HepG2 (cell line): ENCODE data around the gene GJB1. TPM values are rescaled to one million over a fixed set of nuclear protein-coding genes. Genes with fewer than 3 reads are reported as not detected.
"Not testable (repeated sequence)": the region's sequence is repeated elsewhere in the genome, so short reads cannot be mapped to it uniquely, and the experiment has no call there.

Experiments
- ATAC-seq: fragments of 200-7000 bp; cut with Tn5 transposase; 3 replicates; pipeline ENCODE4 v1.9.1; 2020; ENCODE audit warnings: mild to moderate bottlenecking, moderate library complexity
- BruUV-seq: library from RNA; stranded (reverse); fragments of 400-500 nt; replicated peaks from 2 replicates; lab custom pipeline; 2021; lab: Mats Ljungman, UMichigan
- CTCF ChIA-PET: fragments of 300-600 bp; formaldehyde crosslinking; extraction: SDS; loops from one replicate; lab custom pipeline; 2021; ENCODE audit warnings: low total read pairs, inconsistent platforms, low intra/inter-chr PET ratio; lab: Yijun Ruan, JAX
- POLR2A ChIA-PET: fragments of 350-600 bp; sonication (Branson Sonifier 250); formaldehyde crosslinking; loops from one replicate; lab custom pipeline; 2020; ENCODE audit warnings: antibody characterized with exemption, inconsistent platforms; lab: Yijun Ruan, JAX
- DNase-seq: peaks from one replicate; pipeline ENCODE4 v3.0.0-alpha.2; 2015; ENCODE audit warnings: low spot score
- FAIRE-seq: peaks from 3 replicates; lab custom pipeline; 2011; peaks lifted over from hg19 to GRCh38; lab: Jason Lieb, UNC
- H2AFZ ChIP-seq: one replicate; pipeline ENCODE4 v1.6.1; 2011; ENCODE audit warnings: low read length, inconsistent platforms
- H3K27ac ChIP-seq: fragments of 300-600 bp; 3 replicates; pipeline ENCODE4 v1.8.0; 2011; ENCODE audit warnings: mixed run types, mild to moderate bottlenecking, mixed read lengths, low read length, inconsistent platforms; ENCODE audit not compliant: insufficient read depth; ENCODE audit errors: extremely low read length
- H3K27me3 ChIP-seq, 2 experiments: fragments of 200-600 bp in 1 of 2; 2 replicates in 1 of 2; 3 replicates in 1 of 2; pipeline versions ENCODE4 v1.6.0 to v1.8.0; 2011; ENCODE audit warnings: low read length in 2 of 2, mild to moderate bottlenecking in 2 of 2, moderate library complexity in 2 of 2, inconsistent platforms in 1 of 2; ENCODE audit not compliant: insufficient read depth in 2 of 2, control insufficient read depth in 1 of 2
- H3K36me3 ChIP-seq, 2 experiments: fragments of 200-600 bp in 1 of 2; replicated peaks in 1 of 2; 2 replicates in 1 of 2; 3 replicates in 1 of 2; pipeline versions ENCODE4 v1.5.1 to v1.8.0; 2011; ENCODE audit warnings: low read length in 2 of 2, inconsistent platforms in 1 of 2; ENCODE audit not compliant: insufficient read depth in 2 of 2, control insufficient read depth in 1 of 2
- H3K4me1 ChIP-seq: 2 replicates; pipeline ENCODE4 v1.5.1; 2012; ENCODE audit warnings: low read length, inconsistent platforms; ENCODE audit not compliant: insufficient read depth
- H3K4me2 ChIP-seq: 2 replicates; pipeline ENCODE4 v1.6.0; 2011; ENCODE audit warnings: low read depth, low read length, inconsistent platforms
- H3K4me3 ChIP-seq, 3 experiments: fragments of 200-600 bp in 1 of 3; sonication (generic), shearing (Covaris generic) in 1 of 3; replicated peaks in 1 of 3; 2 replicates each; pipeline ENCODE4 v1.5.1; 2011 to 2016; ENCODE audit warnings: low read length in 3 of 3, inconsistent platforms in 2 of 3, low read depth in 2 of 3, mild to moderate bottlenecking in 2 of 3, control low read depth in 1 of 3, mixed read lengths in 1 of 3; ENCODE audit not compliant: insufficient read depth in 1 of 3
- H3K79me2 ChIP-seq: one replicate; pipeline ENCODE4 v1.6.1; 2011; ENCODE audit warnings: low read length, inconsistent platforms; ENCODE audit not compliant: insufficient read depth
- H3K9ac ChIP-seq: 2 replicates; pipeline ENCODE4 v1.6.0; 2011; ENCODE audit warnings: mild to moderate bottlenecking, low read depth, low read length, inconsistent platforms; ENCODE audit not compliant: insufficient read depth
- H3K9me3 ChIP-seq: 2 replicates; pipeline ENCODE4 v1.5.1; 2012; ENCODE audit warnings: mild to moderate bottlenecking, low read length
- H4K20me1 ChIP-seq: 2 replicates; pipeline ENCODE4 v1.6.0; 2011; ENCODE audit warnings: inconsistent platforms, mild to moderate bottlenecking, low read length, moderate library complexity; ENCODE audit not compliant: insufficient read depth
- ATAD3A ChIP-seq: sonication (generic); formaldehyde crosslinking; IDR thresholded peaks from 2 replicates; pipeline ENCODE4 v1.4.0; 2020; ENCODE audit warnings: missing genetic modification reagents
- FOXM1 ChIP-seq: sonication (generic); formaldehyde crosslinking; IDR thresholded peaks from 2 replicates; pipeline ENCODE4 v1.5.0; 2020; ENCODE audit warnings: missing genetic modification reagents
- KDM6A ChIP-seq: IDR thresholded peaks from 2 replicates; pipeline ENCODE4 v1.6.1; 2016; ENCODE audit warnings: low read depth
- NFIB ChIP-seq: sonication (generic); formaldehyde crosslinking; IDR thresholded peaks from 2 replicates; pipeline ENCODE4 v1.9.0; 2021; ENCODE audit warnings: missing genetic modification reagents, mild to moderate bottlenecking, borderline replicate concordance
- NKX3-1 ChIP-seq: sonication (generic); formaldehyde crosslinking; IDR thresholded peaks from 2 replicates; pipeline ENCODE4 v1.5.0; 2020; ENCODE audit warnings: missing genetic modification reagents
- NR1H2 ChIP-seq: sonication (generic); formaldehyde crosslinking; IDR thresholded peaks from 2 replicates; pipeline ENCODE4 v1.8.1; 2022; ENCODE audit warnings: low read depth, missing genetic modification reagents, borderline replicate concordance
- PHB2 ChIP-seq: fragments of 450-650 bp; IDR thresholded peaks from 2 replicates; pipeline ENCODE4 v1.6.1; 2018; ENCODE audit not compliant: partially characterized antibody
- PITX1 ChIP-seq: sonication (generic); formaldehyde crosslinking; IDR thresholded peaks from 2 replicates; pipeline ENCODE4 v1.5.1; 2020; ENCODE audit warnings: mild to moderate bottlenecking, missing genetic modification reagents
- POGK ChIP-seq: sonication (generic); formaldehyde crosslinking; conservative IDR thresholded peaks from 2 replicates; pipeline ENCODE4 v1.8.0; 2022; ENCODE audit warnings: mild to moderate bottlenecking, moderate library complexity, missing genetic modification reagents
- RORA ChIP-seq: sonication (generic); formaldehyde crosslinking; IDR thresholded peaks from 2 replicates; pipeline ENCODE4 v1.5.0; 2020; ENCODE audit warnings: mild to moderate bottlenecking, missing genetic modification reagents, moderate library complexity
- SP140L ChIP-seq: sonication (generic); formaldehyde crosslinking; IDR thresholded peaks from 2 replicates; pipeline ENCODE4 v1.4.0; 2020; ENCODE audit warnings: missing genetic modification reagents, borderline replicate concordance
- ZBTB7A ChIP-seq: sonication (generic); formaldehyde crosslinking; IDR thresholded peaks from 2 replicates; pipeline ENCODE4 v1.8.0; 2022; ENCODE audit warnings: mild to moderate bottlenecking, missing genetic modification reagents
- ZEB1 ChIP-seq: IDR thresholded peaks from 2 replicates; pipeline ENCODE4 v1.6.1; 2012; ENCODE audit warnings: mild to moderate bottlenecking, low read depth, inconsistent platforms; ENCODE audit not compliant: insufficient replicate concordance
- ZFP62 ChIP-seq: sonication (generic); formaldehyde crosslinking; IDR thresholded peaks from 2 replicates; pipeline ENCODE4 v1.4.0; 2020; ENCODE audit warnings: missing genetic modification reagents
- ZNF205 ChIP-seq: IDR thresholded peaks from 2 replicates; pipeline ENCODE4 v1.6.1; 2018; ENCODE audit warnings: missing biosample characterization, missing genetic modification reagents
- ZNF274 ChIP-seq: sonication (generic); formaldehyde crosslinking; IDR thresholded peaks from 2 replicates; pipeline ENCODE4 v1.5.1; 2020; ENCODE audit warnings: mild to moderate bottlenecking, missing genetic modification reagents
- ZNF350 ChIP-seq: sonication (generic); formaldehyde crosslinking; IDR thresholded peaks from 2 replicates; pipeline ENCODE4 v1.4.0; 2020; ENCODE audit warnings: mild to moderate bottlenecking, low read depth, missing genetic modification reagents, borderline replicate concordance
- ZNF781 ChIP-seq: sonication (generic); formaldehyde crosslinking; IDR thresholded peaks from 2 replicates; pipeline ENCODE4 v1.5.1; 2020; ENCODE audit warnings: borderline replicate concordance, mild to moderate bottlenecking, missing genetic modification reagents; ENCODE audit errors: not compliant biosample characterization
- ZNF792 ChIP-seq: IDR thresholded peaks from 2 replicates; pipeline ENCODE4 v1.6.1; 2016
- ZSCAN29 ChIP-seq: sonication (generic); formaldehyde crosslinking; conservative IDR thresholded peaks from 2 replicates; pipeline ENCODE4 v1.4.0; 2020; ENCODE audit warnings: mild to moderate bottlenecking, missing genetic modification reagents
- WGBS: methylation state at CpG from one replicate; pipeline ENCODE4 v1.1.6; 2017; ENCODE audit warnings: low lambda C conversion rate; 5-methylcytosine and 5-hydroxymethylcytosine counted together
- in situ Hi-C: cut with HindIII; loops from 2 replicates; pipeline ENCODE4 v1.10.0; 2017; ENCODE audit warnings: low pct_unique_long_range_greater_than_20kb; ENCODE audit not compliant: extremely low pct_ligation_motif_present
- intact Hi-C: fragments of 100-400 bp; cut with micrococcal nuclease; formaldehyde crosslinking; loops from one replicate; pipeline ENCODE4 v1.10.0; 2022; ENCODE audit not compliant: unreplicated experiment
- polyA plus RNA-seq, 8 experiments: library from polyadenylated mRNA; depleted of rRNA in 3 of 8; stranded (reverse) in 7 of 8; unstranded in 1 of 8; fragments of >200 nt; fragmentation: Illumina TruSeq in 4 of 8; extraction: Trizol in 4 of 8; gene quantifications; 2 replicates each; pipeline versions ENCODE4 v1.2.1 to v1.2.3, GENCODE V29; 2011 to 2016; ENCODE audit warnings: low read depth in 4 of 8, missing spikeins in 1 of 8, mixed read lengths in 1 of 8; ENCODE audit not compliant: insufficient read depth in 1 of 8
- total RNA-seq, 5 experiments: library from RNA; depleted of rRNA; stranded (reverse); fragments of >200 nt; fragmentation: Illumina TruSeq; extraction: Trizol; gene quantifications; 2 replicates each; pipeline ENCODE4 v1.2.3, GENCODE V29; 2016; ENCODE audit warnings: low read depth in 1 of 5

The GJB1 gene
- total and polyA plus RNA-seq, 2 of the 13 experiments (the other 11 are each of a cell fraction or from before 2014, with no cell fraction given) = 111 to 161 TPM

- in situ Hi-C loops = no loop called here
- DNase-seq = no peak
- peaks cover 26% of the 10 kb centered on the region for H3K4me1 ChIP-seq
- H3K36me3 ChIP-seq = no peaks in the 10 kb centered on the region
- TF ChIP-seq ZBTB7A (CRISPR knock-in tag) (no peak), SP140L (CRISPR knock-in tag) (no peak), PHB2 (no peak), PITX1 (no peak), ZFP62 (no peak), RORA (CRISPR knock-in tag) (no peak), ZNF781 (CRISPR knock-in tag) (no peak), ZNF792 (CRISPR knock-in tag) (no peak), ATAD3A (CRISPR knock-in tag) (no peak), NFIB (no peak), ZNF350 (no peak), NR1H2 (CRISPR knock-in tag) (no peak), ZSCAN29 (CRISPR knock-in tag) (no peak), POGK (CRISPR knock-in tag) (no peak), NKX3-1 (no peak), ZEB1 (no peak), ZNF205 (CRISPR knock-in tag) (no peak), FOXM1 (CRISPR knock-in tag) (no peak), KDM6A (CRISPR knock-in tag) (no peak), ZNF274 (CRISPR knock-in tag) (no peak)
- peaks cover 17% of the 10 kb centered on the region for H3K79me2 ChIP-seq
- no peaks in the 10 kb centered on the region for H4K20me1 ChIP-seq
- H3K9me3 ChIP-seq = no peaks in the 10 kb centered on the region
- no peak overlapping the region for H3K4me3 ChIP-seq
- no peak overlapping the region for H3K27ac ChIP-seq
- no peak overlapping the region for H3K4me2 ChIP-seq
- H3K27me3 ChIP-seq = no peaks in the 10 kb centered on the region; a peak in 1 of 5 replicates
- ATAC-seq = no peak
- no peak overlapping the region for H3K9ac ChIP-seq
- POLR2A ChIA-PET = no interaction called here
- BruUV-seq = no TSS peak
- CTCF ChIA-PET = no interaction called here
- peak; percentile 63 for FAIRE-seq
- WGBS = 96% methylated on average over 2 of the region's 4 CpGs
- H2AFZ ChIP-seq = no peak overlapping the region
- intact Hi-C loops = no loop called here
These were observed 33.8 kb downstream of the GJB1 start for GRCh38 chrX:71256856-71257255.

- ATAC-seq = not testable (repeated sequence)
These were observed 45.6 kb downstream of the GJB1 start for GRCh38 chrX:71268624-71269023.

More at GRCh38 chrX:71268624-71269023, 45.6 kb downstream of the GJB1 start:
- in situ Hi-C loops, DNase-seq, BruUV-seq, intact Hi-C loops, CTCF ChIA-PET, FAIRE-seq, H2AFZ ChIP-seq, H3K9ac ChIP-seq, H3K27me3 ChIP-seq, H3K9me3 ChIP-seq, H3K4me2 ChIP-seq, H3K4me3 ChIP-seq, H3K79me2 ChIP-seq, POLR2A ChIA-PET, H4K20me1 ChIP-seq, H3K36me3 ChIP-seq, H3K4me1 ChIP-seq, H3K27ac ChIP-seq: not testable (repeated sequence)
